ENCODE results near the gene TIMM17B.

The TIMM17B gene

DNA sequence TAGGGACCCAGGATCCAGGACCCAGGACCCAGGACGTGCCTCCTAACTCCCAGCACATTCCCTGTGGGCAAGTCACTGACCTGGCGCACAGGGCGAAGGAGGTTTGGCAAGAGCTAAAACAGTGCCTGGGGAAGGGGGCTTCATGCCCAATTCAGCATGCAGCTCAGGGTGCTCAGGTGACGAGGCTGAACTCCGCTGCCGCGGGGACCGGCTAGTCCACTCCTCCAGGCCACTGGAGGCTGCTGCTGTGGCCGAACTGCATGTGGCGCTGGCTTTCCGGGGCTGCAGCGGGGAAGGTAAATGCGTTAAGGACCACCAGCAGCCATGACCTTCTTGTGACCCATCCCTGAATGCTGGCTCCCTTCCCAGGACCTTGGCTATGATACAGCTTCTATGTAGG lies 26.2 kb upstream of the TIMM17B start:
- DNase-seq (ENCODE audit: low read depth, low spot score), result no peak
- TF ChIP-seq POLR2AphosphoS5 (IDR thresholded peaks at IDR 0.05; ENCODE audit: borderline replicate concordance, low read depth, low read length), result no peak
- TF ChIP-seq EZH2 (IDR thresholded peaks at IDR 0.05), result no peak
- Histone ChIP-seq H3K27ac (no peak overlapping the region), H3K4me3 (no peak overlapping the region), H3K36me3 (ENCODE audit: insufficient read depth, low read length) (peaks cover 6% of the 10 kb centered on the region; the same call in 1 of the 2 replicates), H3K9me3 (ENCODE audit: low read depth, low read length) (no peaks in the 10 kb centered on the region), H3K9ac (ENCODE audit: insufficient read length) (no peak overlapping the region)

DNA sequence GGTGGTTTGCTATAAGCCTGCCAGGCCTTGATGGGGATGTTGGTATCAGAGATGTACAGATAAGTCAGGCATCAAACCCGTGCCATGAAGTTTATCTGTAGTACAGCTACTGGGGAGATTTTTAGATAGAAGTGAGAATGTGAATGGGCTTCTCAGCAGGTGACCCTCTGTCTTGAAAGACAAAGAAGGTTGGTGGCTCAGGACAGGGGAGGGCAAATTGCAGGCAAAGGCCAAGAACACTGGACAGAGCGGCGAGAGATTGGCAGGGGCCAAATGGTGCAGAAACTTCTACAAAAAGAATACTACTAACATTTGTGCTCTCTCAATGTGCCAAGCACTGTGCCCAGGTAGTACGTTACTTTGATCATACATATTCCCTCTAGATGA lies 23.1 kb upstream of the TIMM17B start:
- H3K9ac ChIP-seq (ENCODE audit: insufficient read length), result no peak overlapping the region
- H3K4me3 ChIP-seq, result no peak overlapping the region
- H3K27ac ChIP-seq, result no peak overlapping the region
- peaks cover 10% of the 10 kb centered on the region; the same call in 1 of the 2 replicates for H3K36me3 ChIP-seq (ENCODE audit: insufficient read depth, low read length)
- H3K9me3 ChIP-seq (ENCODE audit: low read depth, low read length), result no peaks in the 10 kb centered on the region
- TF ChIP-seq POLR2AphosphoS5 (IDR thresholded peaks at IDR 0.05; ENCODE audit: borderline replicate concordance, low read depth, low read length) (no peak), EZH2 (IDR thresholded peaks at IDR 0.05) (no peak), FOXP2 (optimal IDR thresholded peaks at IDR 0.05; ENCODE audit: control extremely low read depth, extremely low read length, insufficient read depth) (no peak)
- DNase-seq (ENCODE audit: low read depth, low spot score), result no peak

DNA sequence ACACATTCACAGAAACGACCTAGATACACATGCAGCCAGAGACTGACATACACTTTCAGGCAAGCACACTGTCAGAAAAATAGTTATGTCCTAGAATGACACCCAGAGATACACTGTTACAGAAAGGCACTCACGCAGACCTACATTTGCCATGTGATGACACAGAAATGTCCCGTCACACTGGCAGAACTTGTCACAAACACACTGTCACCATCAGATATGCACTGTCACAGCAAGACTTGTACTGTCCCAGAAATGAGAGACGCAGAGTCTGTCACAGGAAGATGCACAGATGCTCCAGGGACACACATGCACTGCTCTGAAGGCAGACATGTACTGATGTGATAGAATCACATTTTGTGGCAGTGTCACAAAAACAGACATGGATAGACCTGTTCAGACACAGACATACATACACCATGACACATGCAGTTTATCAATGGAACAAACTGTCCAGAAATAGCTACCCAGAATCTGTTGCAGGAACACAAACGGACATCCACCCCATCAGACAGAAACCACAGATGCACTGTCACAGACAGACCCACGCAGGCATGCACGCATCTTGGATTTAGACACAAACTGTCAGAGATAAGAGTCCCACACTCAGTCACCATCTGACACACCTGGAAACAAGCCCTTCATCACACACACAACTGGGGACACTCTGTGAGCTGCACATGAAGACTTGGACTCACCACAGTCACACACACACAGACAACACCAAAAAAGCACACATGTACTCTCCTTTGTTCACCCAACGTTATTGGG lies 22.6 kb upstream of the TIMM17B start:
- TF ChIP-seq EZH2 (IDR thresholded peaks at IDR 0.05) (no peak), FOXP2 (optimal IDR thresholded peaks at IDR 0.05; ENCODE audit: control extremely low read depth, extremely low read length, insufficient read depth) (no peak), POLR2AphosphoS5 (IDR thresholded peaks at IDR 0.05; ENCODE audit: borderline replicate concordance, low read depth, low read length) (no peak)
- no peaks in the 10 kb centered on the region for H3K9me3 ChIP-seq (ENCODE audit: low read depth, low read length)
- peaks cover 5% of the 10 kb centered on the region; the same call in 1 of the 2 replicates for H3K36me3 ChIP-seq (ENCODE audit: insufficient read depth, low read length)
- H3K4me3 ChIP-seq, result no peak overlapping the region
- DNase-seq (ENCODE audit: low read depth, low spot score), result no peak
- H3K9ac ChIP-seq (ENCODE audit: insufficient read length), result no peak overlapping the region
- H3K27ac ChIP-seq, result no peak overlapping the region

DNA sequence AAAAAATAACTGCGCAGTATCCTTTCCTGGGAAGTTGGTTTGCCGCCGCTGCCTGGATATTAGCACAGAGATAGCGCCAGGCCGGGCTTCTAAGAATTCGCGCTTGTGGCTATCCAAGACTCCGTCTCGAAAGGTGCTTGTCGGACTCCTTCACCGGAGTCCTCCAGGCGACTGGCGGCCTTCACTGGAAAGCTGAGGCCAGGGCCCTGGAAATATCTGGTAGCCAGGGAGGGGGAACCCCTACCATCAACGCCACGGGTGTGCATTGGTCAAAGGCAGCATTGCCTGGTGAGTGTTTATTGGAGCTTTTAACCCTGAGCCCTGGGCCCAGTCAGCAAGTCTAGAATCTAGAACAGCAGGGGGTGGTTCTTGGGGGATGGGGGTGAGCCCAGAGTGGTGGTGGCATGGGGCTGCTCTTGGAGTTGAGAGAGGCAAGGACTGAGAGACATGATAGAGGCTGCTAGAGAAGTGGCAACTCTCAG lies 21.8 kb upstream of the TIMM17B start:
- no peak for DNase-seq (ENCODE audit: low read depth, low spot score)
- H3K9me3 ChIP-seq (ENCODE audit: low read depth, low read length), result no peaks in the 10 kb centered on the region
- peaks cover 8% of the 10 kb centered on the region; the same call in 1 of the 2 replicates for H3K36me3 ChIP-seq (ENCODE audit: insufficient read depth, low read length)
- no peak for TF ChIP-seq EZH2 (IDR thresholded peaks at IDR 0.05)
- H3K27ac ChIP-seq, result no peak overlapping the region
- H3K9ac ChIP-seq (ENCODE audit: insufficient read length), result no peak overlapping the region
- peak overlapping the region; percentile 80 for H3K4me3 ChIP-seq

DNA sequence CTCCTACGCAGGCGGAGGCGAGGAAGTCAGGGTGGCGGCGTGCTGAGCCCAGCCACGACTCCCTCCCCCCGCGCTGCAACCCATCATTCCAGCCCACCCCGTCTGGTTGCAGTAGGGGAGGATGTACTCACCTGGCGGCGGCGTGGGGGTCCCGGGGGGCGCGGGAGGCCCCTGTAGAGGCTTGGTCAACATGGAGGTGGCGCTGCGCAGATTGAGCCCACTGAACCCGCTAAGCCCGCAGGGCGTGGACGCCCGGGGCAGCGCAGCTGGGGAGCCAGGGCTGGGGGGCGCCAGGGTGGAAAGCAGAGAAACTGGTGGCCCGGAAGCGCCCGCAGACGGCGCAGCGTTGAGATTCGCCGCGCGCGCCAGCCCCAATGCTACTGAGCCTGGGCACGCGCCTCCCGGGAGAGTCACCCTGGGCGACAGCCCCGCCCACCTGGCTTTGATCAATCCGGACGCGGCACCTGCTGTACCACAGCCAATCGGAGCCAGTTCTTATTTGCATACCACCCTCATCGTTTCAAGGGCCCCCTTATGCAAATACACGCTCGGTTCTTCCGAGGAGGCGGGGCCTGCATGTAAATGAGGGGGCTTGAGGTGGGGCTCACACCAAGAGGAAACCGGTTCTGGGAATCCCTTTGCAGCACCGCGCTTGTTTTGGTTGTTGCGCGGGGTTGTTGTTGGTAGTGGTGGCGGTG lies 21.2 kb upstream of the TIMM17B start, which contains the start of gene PIM2:
PIM2 (minus strand) TSS at position 382 of the 698 bp plus-strand sequence; CDS start at position 192, 190 bp downstream.
- Histone ChIP-seq H3K9ac (ENCODE audit: insufficient read length) (peak within 1 kb of the TSS; percentile 70), H3K9me3 (ENCODE audit: low read depth, low read length) (no peaks in the 10 kb centered on the region), H3K27ac (no peak within 1 kb of the TSS), H3K4me3 (peak within 1 kb of the TSS; percentile 80), H3K36me3 (ENCODE audit: insufficient read depth, low read length) (peaks cover 8% of the 10 kb centered on the region; the same call in 1 of the 2 replicates)
- peak; percentile 90 for TF ChIP-seq POLR2AphosphoS5 (IDR thresholded peaks at IDR 0.05; ENCODE audit: borderline replicate concordance, low read depth, low read length)
- TF ChIP-seq FOXP2 (optimal IDR thresholded peaks at IDR 0.05; ENCODE audit: control extremely low read depth, extremely low read length, insufficient read depth), result no peak
- no peak for TF ChIP-seq EZH2 (IDR thresholded peaks at IDR 0.05)
- peak; percentile 77 for DNase-seq (ENCODE audit: low read depth, low spot score)

DNA sequence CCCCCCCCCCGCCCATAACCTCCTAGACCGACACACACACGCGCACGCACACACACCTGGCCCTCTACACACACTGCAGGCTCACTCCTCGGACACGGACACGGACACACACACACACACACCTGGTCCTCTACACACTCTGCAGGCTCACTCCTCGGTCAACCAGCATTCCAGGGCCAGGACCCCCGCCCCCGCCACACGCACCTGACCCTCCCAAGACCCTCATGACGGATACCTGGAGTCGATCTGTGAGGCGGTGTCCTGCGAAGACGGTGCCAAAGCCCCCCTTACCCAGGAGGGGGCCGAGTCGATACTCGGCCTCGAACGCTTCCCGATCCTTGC lies 20.7 kb upstream of the TIMM17B start:
- peak overlapping the region; percentile 70 for H3K9ac ChIP-seq (ENCODE audit: insufficient read length)
- peaks cover 8% of the 10 kb centered on the region; the same call in 1 of the 2 replicates for H3K36me3 ChIP-seq (ENCODE audit: insufficient read depth, low read length)
- no peak for DNase-seq (ENCODE audit: low read depth, low spot score)
- H3K9me3 ChIP-seq (ENCODE audit: low read depth, low read length), result no peaks in the 10 kb centered on the region
- peak overlapping the region; percentile 80 for H3K4me3 ChIP-seq
- H3K27ac ChIP-seq, result no peak overlapping the region
- no peak for TF ChIP-seq POLR2AphosphoS5 (IDR thresholded peaks at IDR 0.05; ENCODE audit: borderline replicate concordance, low read depth, low read length)
- no peak for TF ChIP-seq EZH2 (IDR thresholded peaks at IDR 0.05)
- TF ChIP-seq FOXP2 (optimal IDR thresholded peaks at IDR 0.05; ENCODE audit: control extremely low read depth, extremely low read length, insufficient read depth), result no peak

DNA sequence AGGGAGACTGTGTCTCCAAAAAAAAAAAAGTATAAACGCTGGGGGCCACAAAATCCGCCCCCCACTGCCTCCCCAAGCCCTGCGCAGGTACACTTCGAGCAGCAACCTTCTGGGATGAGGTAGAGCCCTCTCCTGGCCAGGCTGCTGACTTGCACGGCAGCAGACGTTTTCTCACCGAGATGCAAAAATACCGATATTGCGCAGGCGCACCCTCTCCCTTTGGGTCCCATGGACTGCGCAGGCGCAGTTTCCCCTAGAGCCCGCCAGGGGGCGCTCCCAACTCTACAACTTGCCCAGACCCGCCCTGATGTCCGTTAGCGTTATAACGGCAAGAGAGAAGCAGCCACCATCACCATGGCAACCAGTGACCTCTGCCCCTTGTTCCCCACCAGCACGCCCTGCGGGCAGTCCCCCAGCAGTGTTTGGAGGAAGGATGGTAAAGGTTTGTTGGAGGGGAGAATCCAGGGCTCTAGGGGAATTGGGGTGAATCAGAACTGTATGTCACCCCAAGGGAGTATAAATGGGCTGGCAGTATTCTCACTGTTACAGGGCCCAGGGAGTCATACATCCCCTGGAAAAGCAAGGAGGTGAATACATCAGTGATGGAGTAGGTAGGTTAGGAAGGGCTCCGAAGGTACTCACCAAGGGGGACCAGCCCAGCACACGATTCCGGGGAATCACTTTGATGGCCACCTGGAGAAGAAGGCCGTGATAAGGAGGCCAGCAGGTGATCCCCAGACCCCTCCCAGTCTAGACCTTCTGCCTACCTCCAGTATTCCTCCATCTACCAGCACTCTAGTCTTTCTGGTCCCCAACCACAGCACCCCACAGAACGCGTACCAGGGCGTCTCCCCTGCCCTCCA lies 19.8 kb upstream of the TIMM17B start:
- H3K36me3 ChIP-seq (ENCODE audit: insufficient read depth, low read length), result peaks cover 8% of the 10 kb centered on the region; the same call in 1 of the 2 replicates
- H3K9ac ChIP-seq (ENCODE audit: insufficient read length), result no peak overlapping the region
- H3K27ac ChIP-seq, result no peak overlapping the region

More for the DNA sequence above, 19.8 kb upstream of the TIMM17B start:
- no peak for DNase-seq (ENCODE audit: low read depth, low spot score)
- Histone ChIP-seq H3K9me3 (ENCODE audit: low read depth, low read length) (no peaks in the 10 kb centered on the region), H3K4me3 (peak overlapping the region; percentile 80)
- TF ChIP-seq FOXP2 (optimal IDR thresholded peaks at IDR 0.05; ENCODE audit: control extremely low read depth, extremely low read length, insufficient read depth) (no peak), EZH2 (IDR thresholded peaks at IDR 0.05) (no peak), POLR2AphosphoS5 (IDR thresholded peaks at IDR 0.05; ENCODE audit: borderline replicate concordance, low read depth, low read length) (no peak)

All from SK-N-MC (cell line).